ENCODE measurements around the gene CROT.
"Not testable (repeated sequence)": the region's sequence is repeated elsewhere in the genome, so short reads cannot be mapped to it uniquely, and the experiment has no call there.

Gene CROT

DNA sequence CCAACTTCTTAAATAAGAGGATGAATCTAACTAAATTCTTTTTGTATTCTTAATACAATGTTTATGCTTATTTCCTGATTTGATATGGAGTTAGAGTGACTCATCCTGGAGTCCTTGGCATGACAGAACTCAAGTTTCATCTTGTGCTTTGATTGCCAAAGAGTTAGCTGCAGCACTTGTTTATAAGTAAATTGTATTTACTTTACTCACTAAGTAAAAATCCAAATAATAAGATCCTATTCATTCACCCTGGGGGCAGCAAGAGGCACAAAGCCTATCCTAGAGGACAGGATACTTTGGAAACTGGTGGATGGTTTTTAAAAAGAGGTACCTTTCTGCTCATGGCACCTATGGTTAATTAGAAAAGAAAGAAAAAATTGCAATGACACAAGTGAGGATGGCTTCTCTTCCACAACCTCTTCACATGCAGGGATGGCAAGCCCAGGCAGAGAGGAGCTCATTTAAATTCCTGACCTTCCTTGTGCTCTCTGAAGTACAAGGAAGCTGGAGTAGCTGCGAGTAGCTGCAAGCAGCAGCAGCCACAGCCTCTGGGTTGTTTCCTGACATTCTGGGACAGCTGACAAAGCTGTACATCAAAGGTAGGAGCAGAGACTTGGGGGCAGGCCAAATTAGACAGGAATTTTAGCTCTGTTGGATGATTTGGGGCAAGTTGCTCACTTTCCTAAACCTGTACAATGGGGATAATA, 28.5 kb upstream of the CROT start:
- no peak overlapping the region for H3K4me3 ChIP-seq (ENCODE audit: low read depth, low read length)
- TF ChIP-seq CTCF (IDR thresholded peaks at IDR 0.05; ENCODE audit: low read depth, low read length), result no peak
- no peaks in the 10 kb centered on the region for H3K27me3 ChIP-seq
- H3K36me3 ChIP-seq, result no peaks in the 10 kb centered on the region
- no peaks in the 10 kb centered on the region for H3K4me1 ChIP-seq
- no peak for DNase-seq
- no peaks in the 10 kb centered on the region for H3K9me3 ChIP-seq

DNA sequence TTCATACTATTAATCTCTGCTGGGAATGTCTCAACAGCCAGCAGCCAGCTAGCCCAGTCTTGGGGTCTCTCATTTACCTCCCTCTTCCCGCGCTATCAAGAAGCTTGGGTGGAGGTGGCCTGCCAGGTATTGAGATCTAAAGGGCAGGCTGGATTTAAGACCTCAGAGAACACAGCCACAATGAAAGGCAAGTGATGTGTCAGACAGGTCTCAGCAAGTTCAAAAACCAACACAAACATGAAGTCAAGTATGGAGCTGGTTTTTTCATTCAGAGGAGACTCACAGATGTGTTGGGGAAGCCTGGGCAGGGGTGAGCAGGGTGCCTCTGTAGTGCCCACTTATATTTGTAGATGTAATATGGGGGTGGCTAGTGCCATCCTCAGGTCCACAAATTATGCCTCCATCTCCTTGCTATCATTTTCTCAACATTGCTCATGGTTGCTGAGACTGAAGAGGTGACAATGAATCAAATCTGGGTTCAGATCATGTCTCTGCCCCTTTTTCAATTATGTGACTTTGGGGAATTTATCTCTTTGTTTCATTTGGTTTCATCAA, 27.7 kb upstream of the CROT start:
- TF ChIP-seq CTCF (IDR thresholded peaks at IDR 0.05; ENCODE audit: low read depth, low read length), result no peak
- Histone ChIP-seq H3K9me3 (no peaks in the 10 kb centered on the region), H3K4me1 (no peaks in the 10 kb centered on the region), H3K36me3 (no peaks in the 10 kb centered on the region), H3K4me3 (ENCODE audit: low read depth, low read length) (no peak overlapping the region), H3K27me3 (no peaks in the 10 kb centered on the region)
- no peak for DNase-seq

DNA sequence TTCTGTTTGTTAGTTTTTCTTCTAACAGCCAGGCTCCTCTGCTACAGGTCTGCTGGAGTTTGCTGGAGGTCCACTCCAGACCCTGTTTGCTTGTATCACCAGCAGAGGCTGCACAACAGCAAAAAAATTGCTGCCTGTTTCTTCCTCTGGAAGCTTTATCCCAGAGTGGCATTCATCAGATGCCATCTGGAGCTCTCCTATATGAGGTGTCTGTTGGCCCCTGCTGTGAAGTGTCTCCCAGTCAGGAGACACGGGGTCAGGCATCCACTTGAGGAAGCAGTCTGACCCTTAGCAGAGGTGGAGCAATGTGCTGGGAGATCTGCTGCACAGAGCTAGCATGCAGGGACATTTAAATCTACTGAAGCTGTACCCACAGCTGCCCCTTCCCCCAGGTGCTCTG, 26.7 kb upstream of the CROT start:
- H3K4me3 ChIP-seq (ENCODE audit: low read depth, low read length), result no peak overlapping the region
- no peak for DNase-seq

DNA sequence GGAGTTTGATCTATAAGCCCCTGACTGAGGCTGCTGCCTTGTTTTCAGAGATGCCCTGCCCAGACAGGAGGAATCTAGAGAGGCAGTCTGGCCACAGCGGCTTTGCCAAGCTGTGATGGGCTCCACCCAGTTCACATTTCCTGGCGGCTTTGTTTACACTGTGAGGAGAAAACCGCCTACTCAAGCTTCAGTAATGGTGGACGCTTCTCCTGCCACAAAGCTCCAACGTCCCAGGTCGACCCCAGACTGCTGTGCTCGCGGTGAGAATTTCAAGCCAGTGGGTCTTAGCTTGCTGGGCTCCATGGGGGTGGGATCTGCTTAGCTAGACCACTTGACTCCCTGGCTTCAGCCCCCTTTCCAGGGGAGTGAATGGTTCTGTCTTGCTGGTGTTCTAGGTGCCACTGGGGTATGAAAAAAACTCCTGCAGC, 26.3 kb upstream of the CROT start:
- not testable (repeated sequence) for H3K4me3 ChIP-seq (ENCODE audit: low read depth, low read length); H3K4me1 ChIP-seq; H3K27me3 ChIP-seq; DNase-seq; H3K9me3 ChIP-seq; H3K36me3 ChIP-seq

More for the DNA sequence above, 26.7 kb upstream of the CROT start:
- Histone ChIP-seq H3K9me3 (no peaks in the 10 kb centered on the region), H3K4me1 (no peaks in the 10 kb centered on the region), H3K27me3 (no peaks in the 10 kb centered on the region), H3K36me3 (no peaks in the 10 kb centered on the region)
- TF ChIP-seq CTCF (IDR thresholded peaks at IDR 0.05; ENCODE audit: low read depth, low read length), result peak; percentile 12; the same call in 1 of the 2 replicates

GRCh38 chr7:87322912-87323311, 22.6 kb upstream of the CROT start:
- Histone ChIP-seq H3K36me3 (no peaks in the 10 kb centered on the region), H3K4me3 (ENCODE audit: low read depth, low read length) (no peak overlapping the region), H3K4me1 (no peaks in the 10 kb centered on the region), H3K9me3 (no peaks in the 10 kb centered on the region), H3K27me3 (no peaks in the 10 kb centered on the region)
- no peak for TF ChIP-seq CTCF (IDR thresholded peaks at IDR 0.05; ENCODE audit: low read depth, low read length)
- DNase-seq, result no peak

- no peak for TF ChIP-seq CTCF (IDR thresholded peaks at IDR 0.05; ENCODE audit: low read depth, low read length)
- no peaks in the 10 kb centered on the region for H3K4me1 ChIP-seq
- DNase-seq, result no peak
- H3K9me3 ChIP-seq, result no peaks in the 10 kb centered on the region
- no peaks in the 10 kb centered on the region for H3K36me3 ChIP-seq
- no peak overlapping the region for H3K4me3 ChIP-seq (ENCODE audit: low read depth, low read length)
- no peaks in the 10 kb centered on the region for H3K27me3 ChIP-seq
Observed at GRCh38 chr7:87325576-87326370, 19.7 kb upstream of the CROT start.
